Erythroblast (primary cell): ENCODE measurements around the gene PAQR8.

Experiments
- DNase-seq, 2 experiments: peaks; one replicate each; lab custom pipeline; 2025; lab: John Stamatoyannopoulos, UW
- GATA1 ChIP-seq: IDR thresholded peaks from 2 replicates; pipeline ENCODE4 v1.6.1; 2011; ENCODE audit warnings: low read depth, mild to moderate bottlenecking, control low read depth, low read length, moderate library complexity
- POLR2A ChIP-seq: IDR thresholded peaks from 2 replicates; pipeline ENCODE4 v1.6.1; 2011; ENCODE audit warnings: mild to moderate bottlenecking, low read length

Gene PAQR8

GRCh38 chr6:52394251-52394666 is 32.3 kb downstream of the PAQR8 start:
- DNase-seq, result no peak

GRCh38 chr6:52395969-52396368 is 34.0 kb downstream of the PAQR8 start:
- TF ChIP-seq POLR2A (no peak), GATA1 (no peak)
- no peak for DNase-seq

More at GRCh38 chr6:52394251-52394666, 32.3 kb downstream of the PAQR8 start:
- TF ChIP-seq GATA1 (no peak), POLR2A (no peak)

GRCh38 chr6:52399511-52400312 is 37.8 kb downstream of the PAQR8 start:
- DNase-seq, result peak; percentile 42 to 55
- TF ChIP-seq POLR2A (no peak), GATA1 (no peak)

GRCh38 chr6:52400313-52401041 is 38.5 kb downstream of the PAQR8 start:
- DNase-seq, result no peak
- no peak for TF ChIP-seq POLR2A
- TF ChIP-seq GATA1, result no peak

- DNase-seq, result no peak
- no peak for TF ChIP-seq GATA1
- no peak for TF ChIP-seq POLR2A
Observed at GRCh38 chr6:52403086-52403485, 41.1 kb downstream of the PAQR8 start.

- no peak for TF ChIP-seq POLR2A
- no peak for TF ChIP-seq GATA1
- DNase-seq, result peak; percentile 51 to 81
Observed at GRCh38 chr6:52403627-52404026, 41.7 kb downstream of the PAQR8 start.

- TF ChIP-seq GATA1, result no peak
- TF ChIP-seq POLR2A, result no peak
- no peak for DNase-seq
Observed at GRCh38 chr6:52405243-52405642, 43.3 kb downstream of the PAQR8 start.

GRCh38 chr6:52407467-52407866 is 45.5 kb downstream of the PAQR8 start:
- DNase-seq, result peak; percentile 62 to 67
- TF ChIP-seq GATA1, result no peak

- DNase-seq, result no peak
Observed at GRCh38 chr6:52409499-52409898, 47.5 kb downstream of the PAQR8 start.

GRCh38 chr6:52410979-52411378 is 49.0 kb downstream of the PAQR8 start:
- no peak for TF ChIP-seq POLR2A
- no peak for TF ChIP-seq GATA1
- no peak for DNase-seq

More at GRCh38 chr6:52409499-52409898, 47.5 kb downstream of the PAQR8 start:
- no peak for TF ChIP-seq GATA1
- no peak for TF ChIP-seq POLR2A

GRCh38 chr6:52411911-52412310 is 50.0 kb downstream of the PAQR8 start:
- no peak for TF ChIP-seq GATA1
- no peak for TF ChIP-seq POLR2A
- DNase-seq, result no peak

GRCh38 chr6:52415333-52415732 is 53.4 kb downstream of the PAQR8 start:
- no peak for TF ChIP-seq GATA1
- TF ChIP-seq POLR2A, result no peak
- DNase-seq, result no peak

- TF ChIP-seq GATA1 (no peak), POLR2A (no peak)
- peak; percentile 12 to 45 for DNase-seq
Observed at GRCh38 chr6:52415917-52416628, 54.1 kb downstream of the PAQR8 start.
